Suppressor macrophage (primary cell): ENCODE measurements around the gene PLD6.
"Not testable (repeated sequence)": the region's sequence is repeated elsewhere in the genome, so short reads cannot be mapped to it uniquely, and the experiment has no call there.

ENCODE experiments used
- DNase-seq, 4 experiments: peaks; one replicate each; pipeline ENCODE4 v3.0.0-alpha.2; 2020 to 2022

Gene PLD6

GRCh38 chr17:17172990-17173389, 33.1 kb downstream of the PLD6 start:
- no peak for DNase-seq

- DNase-seq, result no peak
These were observed 33.9 kb downstream of the PLD6 start for GRCh38 chr17:17172001-17172939.

GRCh38 chr17:17171186-17171585, 34.9 kb downstream of the PLD6 start:
- no peak for DNase-seq

GRCh38 chr17:17170346-17170985, 35.7 kb downstream of the PLD6 start:
- no peak for DNase-seq

GRCh38 chr17:17169396-17169795, 36.7 kb downstream of the PLD6 start:
- DNase-seq, result no peak

GRCh38 chr17:17168401-17168800, 37.7 kb downstream of the PLD6 start:
- no peak for DNase-seq

GRCh38 chr17:17167986-17168385, 38.1 kb downstream of the PLD6 start:
- no peak for DNase-seq

GRCh38 chr17:17167356-17167755, 38.8 kb downstream of the PLD6 start:
- DNase-seq, result no peak

- DNase-seq, result no peak
These were observed 39.7 kb downstream of the PLD6 start for GRCh38 chr17:17166446-17166845.

- DNase-seq, result no peak
These were observed 40.3 kb downstream of the PLD6 start for GRCh38 chr17:17165666-17166308.

- no peak for DNase-seq
These were observed 41.5 kb downstream of the PLD6 start for GRCh38 chr17:17164676-17165075.

- no peak for DNase-seq
These were observed 42.0 kb downstream of the PLD6 start for GRCh38 chr17:17164156-17164555.

GRCh38 chr17:17161759-17162158, 44.4 kb downstream of the PLD6 start:
- DNase-seq, result no peak

GRCh38 chr17:17161121-17161520, 45.0 kb downstream of the PLD6 start:
- no peak for DNase-seq

GRCh38 chr17:17159571-17159970, 46.6 kb downstream of the PLD6 start:
- DNase-seq, result no peak

GRCh38 chr17:17158506-17158905, 47.6 kb downstream of the PLD6 start:
- DNase-seq, result not testable (repeated sequence)

- no peak for DNase-seq
These were observed 49.1 kb downstream of the PLD6 start for GRCh38 chr17:17157041-17157440.

GRCh38 chr17:17156511-17156910, 49.6 kb downstream of the PLD6 start:
- no peak for DNase-seq

- DNase-seq, result no peak
These were observed 50.0 kb downstream of the PLD6 start for GRCh38 chr17:17156107-17156506.

- DNase-seq, result no peak
These were observed 50.6 kb downstream of the PLD6 start for GRCh38 chr17:17155568-17155967.

GRCh38 chr17:17154981-17155380, 51.2 kb downstream of the PLD6 start:
- DNase-seq, result no peak

- no peak for DNase-seq
These were observed 51.6 kb downstream of the PLD6 start for GRCh38 chr17:17154556-17154955.

- DNase-seq, result no peak
These were observed 52.4 kb downstream of the PLD6 start for GRCh38 chr17:17153709-17154108.

- DNase-seq, result no peak
These were observed 53.1 kb downstream of the PLD6 start for GRCh38 chr17:17153071-17153470.
